Colon (tissue), 2 donors: ENCODE data around the gene SPOP.

Source experiments
- FAIRE-seq: peaks from 2 replicates; lab custom pipeline; 2012; peaks lifted over from hg19 to GRCh38; lab: Jason Lieb, UNC
- donor health status: control.
- donor health status: control.

The SPOP gene

DNA sequence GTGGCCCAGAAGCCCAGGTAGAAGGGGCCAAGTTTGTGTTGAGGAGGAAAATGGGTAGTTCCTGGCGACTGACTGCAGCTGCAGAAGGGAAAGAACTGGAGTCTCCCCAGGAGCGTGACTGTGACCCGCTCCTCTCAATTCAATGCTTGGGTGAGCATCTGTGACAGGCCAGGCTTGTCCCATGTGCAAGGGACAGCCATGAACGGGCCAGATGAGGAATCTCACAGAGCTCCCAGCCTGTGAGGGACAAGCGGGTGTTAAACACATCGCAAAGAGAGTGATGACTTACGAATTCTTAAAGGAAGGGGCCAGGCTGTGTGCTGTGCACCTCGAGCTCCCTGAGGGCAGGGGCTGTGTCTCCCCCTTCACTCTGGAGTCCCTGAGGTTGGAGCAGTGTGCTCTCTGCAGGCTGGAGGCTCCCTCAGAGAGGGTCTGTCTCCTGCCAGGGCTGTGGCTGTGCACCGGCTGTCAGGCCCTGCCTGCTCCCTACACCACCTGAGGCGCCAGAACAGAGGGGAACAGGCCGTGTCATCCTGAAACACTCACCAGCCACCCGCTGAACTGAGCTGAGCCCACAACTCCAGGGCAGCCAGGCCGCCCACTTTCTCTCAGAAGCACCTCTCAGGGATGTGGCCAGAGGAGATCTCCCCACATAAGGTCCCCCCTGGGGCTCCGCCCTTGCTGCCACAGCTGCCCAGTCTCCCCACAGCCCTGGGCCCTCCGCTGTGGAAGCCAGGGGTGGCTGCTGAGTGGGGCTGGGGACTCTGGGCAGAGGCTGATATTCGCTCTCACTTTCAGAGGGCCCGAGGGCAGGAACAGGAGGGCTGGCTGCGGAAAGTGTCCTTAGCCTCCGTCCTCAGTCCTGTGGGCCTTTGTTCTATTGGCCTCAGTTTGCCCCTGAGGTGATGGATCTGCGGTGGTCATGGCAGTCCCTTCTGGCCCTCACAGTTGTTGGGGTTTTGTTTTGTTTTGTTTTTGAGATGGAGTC lies 127.9 kb downstream of the SPOP start:
- FAIRE-seq: no peak

DNA sequence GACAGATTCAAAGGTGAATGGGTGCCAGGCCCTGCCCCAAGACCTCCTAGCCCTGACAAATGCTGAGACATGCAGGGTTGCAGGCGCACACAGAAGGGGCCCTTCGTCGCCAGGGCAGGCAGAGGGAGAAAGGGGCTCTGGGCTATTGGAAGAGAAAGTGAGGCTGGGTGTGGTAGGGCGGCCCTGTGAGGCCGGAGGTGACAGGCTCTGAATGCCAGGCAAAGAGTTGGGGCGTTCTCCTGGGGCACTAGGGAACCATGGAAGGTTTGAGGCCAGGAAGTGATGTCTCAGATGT lies 128.6 kb downstream of the SPOP start:
- no peak for FAIRE-seq
